ENCODE results near the gene GIGYF1.

GIGYF1 gene

DNA sequence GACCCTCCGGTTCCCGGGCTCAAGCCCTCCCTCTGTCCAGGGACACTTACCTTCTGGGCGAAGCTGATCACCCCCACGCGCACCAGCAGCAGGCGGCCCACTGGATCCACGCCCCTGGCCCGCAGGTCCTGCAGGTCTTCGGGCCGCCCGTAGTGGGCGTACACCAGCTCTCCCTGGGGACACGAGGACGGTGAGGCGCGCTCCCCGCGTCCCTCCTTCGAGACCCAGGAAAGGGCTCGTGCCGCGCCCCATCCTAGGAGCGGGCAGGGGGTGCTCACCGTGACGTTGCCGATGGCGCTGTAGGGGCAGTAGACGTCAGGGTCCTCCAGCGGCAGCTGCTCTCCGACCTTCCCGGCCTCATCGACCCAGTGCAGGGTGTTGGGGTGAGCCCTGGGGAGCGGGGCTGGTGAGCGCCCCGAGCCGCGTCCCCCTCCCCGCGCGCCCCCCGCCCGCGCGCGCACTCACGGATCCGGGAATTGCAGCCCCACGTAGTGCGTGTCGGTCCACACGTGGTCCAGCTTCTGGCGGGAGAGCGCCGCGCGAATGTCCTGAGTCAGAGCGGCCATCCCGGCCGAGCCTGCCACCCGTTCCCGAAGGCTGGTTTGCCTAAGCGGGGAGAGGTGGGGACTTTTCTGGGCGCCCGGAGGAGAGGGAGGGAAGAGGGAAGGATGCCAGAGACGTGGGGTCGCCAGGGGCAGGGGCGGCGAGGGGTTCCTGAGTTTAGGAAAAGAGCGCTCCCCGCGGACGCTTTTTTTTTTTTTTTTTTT is 60.9 kb downstream of the GIGYF1 start:
- peak in 2 of 3 donors; percentile 31 to 54 for DNase-seq (ENCODE audit: low read depth in 2 of 3, low spot score in 1 of 3)

DNA sequence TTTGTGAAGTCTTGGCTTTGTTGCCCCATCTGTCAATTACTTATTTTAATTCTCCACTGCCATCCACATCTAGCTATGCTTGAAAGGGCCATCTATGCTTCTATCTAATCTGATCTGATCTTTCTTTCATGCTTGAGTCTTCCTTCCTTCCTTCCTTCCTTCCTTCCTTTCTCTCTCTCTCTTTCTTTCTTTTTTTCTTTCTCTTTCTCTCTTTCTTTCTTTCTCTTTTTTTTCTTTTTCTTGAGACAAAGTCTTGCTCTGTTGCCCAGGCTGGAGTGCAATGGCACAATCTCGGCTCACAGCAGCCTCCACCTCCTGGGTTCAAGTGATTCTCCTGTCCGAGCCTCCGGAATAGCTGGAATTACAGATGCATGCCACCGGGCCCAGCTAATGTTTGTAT is 64.0 kb downstream of the GIGYF1 start:
- DNase-seq (ENCODE audit: low read depth in 2 of 3, low spot score in 1 of 3): no peak
